Ishikawa (cell line): ENCODE measurements around the gene TC2N.

Source experiments
- CEBPB ChIP-seq: IDR thresholded peaks from 2 replicates; pipeline ENCODE4 v1.6.1; 2012
- CREB1 ChIP-seq: IDR thresholded peaks from 2 replicates; pipeline ENCODE4 v1.6.1; 2012; ENCODE audit warnings: low read depth
- EGR1 ChIP-seq: IDR thresholded peaks from 2 replicates; pipeline ENCODE4 v1.6.1; 2012
- EP300 ChIP-seq: IDR thresholded peaks from 2 replicates; pipeline ENCODE4 v1.6.1; 2012; ENCODE audit warnings: borderline replicate concordance
- FOXM1 ChIP-seq: IDR thresholded peaks from 2 replicates; pipeline ENCODE4 v1.6.1; 2012; ENCODE audit warnings: low read depth, borderline replicate concordance
- MAX ChIP-seq: IDR thresholded peaks from 2 replicates; pipeline ENCODE4 v1.6.1; 2012
- NFIC ChIP-seq: IDR thresholded peaks from 2 replicates; pipeline ENCODE4 v1.6.1; 2012
- RAD21 ChIP-seq: IDR thresholded peaks from 2 replicates; pipeline ENCODE4 v1.6.1; 2012; ENCODE audit warnings: low read depth
- REST ChIP-seq: IDR thresholded peaks from 2 replicates; pipeline ENCODE4 v1.6.1; 2012; ENCODE audit warnings: low read depth, mild to moderate bottlenecking
- TAF1 ChIP-seq: IDR thresholded peaks from 2 replicates; pipeline ENCODE4 v1.6.1; 2012; ENCODE audit warnings: low read depth, mild to moderate bottlenecking
- TCF12 ChIP-seq: IDR thresholded peaks from 2 replicates; pipeline ENCODE4 v1.6.1; 2012; ENCODE audit warnings: low read depth
- USF1 ChIP-seq: IDR thresholded peaks from 2 replicates; pipeline ENCODE4 v1.6.1; 2012
- YY1 ChIP-seq: IDR thresholded peaks from 2 replicates; pipeline ENCODE4 v1.6.1; 2012; ENCODE audit warnings: low read depth
- ZBTB7A ChIP-seq: IDR thresholded peaks from 2 replicates; pipeline ENCODE4 v1.6.1; 2012; ENCODE audit warnings: low read depth

- TF ChIP-seq NFIC (peak; percentile 70), CEBPB (no peak), USF1 (no peak), CREB1 (no peak), RAD21 (no peak), EP300 (no peak; the same call in 1 of the 2 replicates), MAX (no peak), ZBTB7A (no peak), YY1 (no peak), EGR1 (no peak), FOXM1 (no peak), TCF12 (no peak), TAF1 (no peak), REST (no peak)
Observed at GRCh38 chr14:91872517-91873470, 5.5 kb upstream of the TC2N start.
